ENCODE results near the gene PAAF1. TPM values are rescaled to one million over a fixed set of nuclear protein-coding genes. Genes with fewer than 3 reads are reported as not detected.

PAAF1 gene
- 8.7 and 11.5 TPM in 2 replicates for total RNA-seq

GRCh38 chr11:73876424-73877310 lies at the start of gene PAAF1, which contains the start of gene COA4:
Gene PAAF1, plus strand, starts transcription at chr11:73876999. Its CDS starts 23 bp downstream, at chr11:73877022.
Gene COA4, minus strand, starts transcription at chr11:73876846. Its CDS starts 3,468 bp downstream, at chr11:73873378.

GRCh38 chr11:73950869-73951710 lies 74.3 kb downstream of the PAAF1 start, which contains the start of gene DNAJB13:
Gene DNAJB13, plus strand, starts transcription at chr11:73951026. Its CDS starts 44 bp downstream, at chr11:73951070.

Other genes starting within 250 kb of the PAAF1 start
- gene PLEKHB1, start 230.4 kb upstream of the PAAF1 start, total RNA-seq = 1.2 TPM in 1 of 2 replicates, not detected in the other
- 272 and 364 TPM in 2 replicates for gene RAB6A, start 115.9 kb upstream of the PAAF1 start, total RNA-seq
- 25.8 and 43.1 TPM in 2 replicates for gene MRPL48, start 89.1 kb upstream of the PAAF1 start, total RNA-seq
- 103 and 107 TPM in 2 replicates for gene COA4, start 153 bp upstream of the PAAF1 start, total RNA-seq
- gene DNAJB13, start 74.0 kb downstream of the PAAF1 start, total RNA-seq = under 0.01 and 0.24 TPM in 2 replicates
- gene UCP2, start 105.8 kb downstream of the PAAF1 start, total RNA-seq = 4.3 TPM in 1 of 2 replicates, not detected in the other
- not detected in 2 replicates for gene UCP3, start 132.1 kb downstream of the PAAF1 start, total RNA-seq

Data from tracheal epithelial cell (primary cell).